Measurements from ENCODE around the gene EWSR1. TPM values are rescaled to one million over a fixed set of nuclear protein-coding genes. Genes with fewer than 3 reads are reported as not detected.

Gene EWSR1
- polyA plus RNA-seq, 1 donor from 2014 or later = 277 TPM

- Histone ChIP-seq H3K9me3 (ENCODE audit: low read length) (no peaks in the 10 kb centered on the region), H3K36me3 (ENCODE audit: insufficient read depth, low read length) (no peaks in the 10 kb centered on the region), H3K27ac (ENCODE audit: low read length) (no peak overlapping the region), H3K9ac (ENCODE audit: low read length) (no peak overlapping the region), H3K27me3 (ENCODE audit: insufficient read depth, low read depth, low read length) (no peaks in the 10 kb centered on the region), H3K79me2 (replicated peaks; ENCODE audit: insufficient read depth, low read length) (no peaks in the 10 kb centered on the region), H3K4me2 (ENCODE audit: low read length) (no peak overlapping the region), H4K20me1 (ENCODE audit: insufficient read depth) (no peaks in the 10 kb centered on the region), H3F3A (ENCODE audit: insufficient read depth, low read length, poor library complexity, severe bottlenecking) (no peaks in the 10 kb centered on the region), H3K4me3 (ENCODE audit: low read length) (no peak overlapping the region), H2AFZ (ENCODE audit: low read depth, low read length) (no peak overlapping the region), H3K9me2 (ENCODE audit: insufficient read depth, low read length) (no peaks in the 10 kb centered on the region)
- TF ChIP-seq RAD21 (conservative IDR thresholded peaks at IDR 0.05) (no peak), POLR2AphosphoS5 (IDR thresholded peaks at IDR 0.05) (no peak), SMC3 (conservative IDR thresholded peaks at IDR 0.05; ENCODE audit: poor library complexity) (no peak), TAF1 (IDR thresholded peaks at IDR 0.05; ENCODE audit: low read depth) (no peak), EZH2 (IDR thresholded peaks at IDR 0.05; ENCODE audit: borderline replicate concordance, insufficient read depth, low read length, poor library complexity, severe bottlenecking) (no peak), EP300 (conservative IDR thresholded peaks at IDR 0.05; ENCODE audit: poor library complexity, severe bottlenecking) (no peak), REST (IDR thresholded peaks at IDR 0.05; ENCODE audit: borderline replicate concordance) (no peak), MXI1 (conservative IDR thresholded peaks at IDR 0.05; ENCODE audit: poor library complexity, severe bottlenecking) (no peak)
Observed at GRCh38 chr22:29257751-29258181, 10.3 kb upstream of the EWSR1 start.

GRCh38 chr22:29258407-29259252 is 9.4 kb upstream of the EWSR1 start:
- Histone ChIP-seq H3K36me3 (ENCODE audit: insufficient read depth, low read length) (no peaks in the 10 kb centered on the region), H3K79me2 (replicated peaks; ENCODE audit: insufficient read depth, low read length) (no peaks in the 10 kb centered on the region), H3K27ac (ENCODE audit: low read length) (no peak overlapping the region), H3F3A (ENCODE audit: insufficient read depth, low read length, poor library complexity, severe bottlenecking) (no peaks in the 10 kb centered on the region), H4K20me1 (ENCODE audit: insufficient read depth) (no peaks in the 10 kb centered on the region), H2AFZ (ENCODE audit: low read depth, low read length) (no peak overlapping the region), H3K4me2 (ENCODE audit: low read length) (no peak overlapping the region), H3K9me2 (ENCODE audit: insufficient read depth, low read length) (no peaks in the 10 kb centered on the region), H3K9ac (ENCODE audit: low read length) (no peak overlapping the region), H3K9me3 (ENCODE audit: low read length) (no peaks in the 10 kb centered on the region), H3K27me3 (ENCODE audit: insufficient read depth, low read depth, low read length) (no peaks in the 10 kb centered on the region), H3K4me3 (ENCODE audit: low read length) (no peak overlapping the region)
- no peak for TF ChIP-seq POLR2AphosphoS5 (IDR thresholded peaks at IDR 0.05)
- no peak for TF ChIP-seq CTCF (IDR thresholded peaks at IDR 0.05; ENCODE audit: poor library complexity, severe bottlenecking)
- no peak for TF ChIP-seq REST (IDR thresholded peaks at IDR 0.05; ENCODE audit: borderline replicate concordance)
- TF ChIP-seq MXI1 (conservative IDR thresholded peaks at IDR 0.05; ENCODE audit: poor library complexity, severe bottlenecking) = no peak
- TF ChIP-seq SMC3 (conservative IDR thresholded peaks at IDR 0.05; ENCODE audit: poor library complexity) = no peak
- TF ChIP-seq EZH2 (IDR thresholded peaks at IDR 0.05; ENCODE audit: borderline replicate concordance, insufficient read depth, low read length, poor library complexity, severe bottlenecking) = no peak
- TF ChIP-seq EP300 (conservative IDR thresholded peaks at IDR 0.05; ENCODE audit: poor library complexity, severe bottlenecking) = no peak
- no peak for TF ChIP-seq RAD21 (conservative IDR thresholded peaks at IDR 0.05)
- no peak for TF ChIP-seq TAF1 (IDR thresholded peaks at IDR 0.05; ENCODE audit: low read depth)

All from neural cell (in vitro differentiated cells).